ENCODE results near the gene SUFU. TPM values are rescaled to one million over a fixed set of nuclear protein-coding genes. Genes with fewer than 3 reads are reported as not detected.

The SUFU gene
- total RNA-seq, 1 donor from 2014 or later: 14.3 TPM

- Histone ChIP-seq H3K36me3 (peaks cover 33% of the 10 kb centered on the region), H3K27me3 (ENCODE audit: low read depth) (no peaks in the 10 kb centered on the region), H3K9me3 (no peaks in the 10 kb centered on the region), H3K4me3 (no peak overlapping the region), H3K4me1 (peaks cover 73% of the 10 kb centered on the region), H3K27ac (peak overlapping the region; percentile 70)
- TF ChIP-seq CTCF (IDR thresholded peaks at IDR 0.05): no peak
- no peak for ATAC-seq
- intact Hi-C loops (cut with DNase I): no loop called here
- peak; percentile 38 for DNase-seq
Observed at GRCh38 chr10:102619281-102619981, 115.7 kb downstream of the SUFU start.

GRCh38 chr10:102620138-102620590, 116.4 kb downstream of the SUFU start:
- H3K27me3 ChIP-seq (ENCODE audit: low read depth): no peaks in the 10 kb centered on the region
- H3K4me3 ChIP-seq: no peak overlapping the region
- no peaks in the 10 kb centered on the region for H3K9me3 ChIP-seq
- DNase-seq: peak; percentile 41
- H3K36me3 ChIP-seq: peaks cover 32% of the 10 kb centered on the region
- intact Hi-C loops (cut with DNase I): no loop called here
- peak overlapping the region; percentile 70 for H3K27ac ChIP-seq
- TF ChIP-seq CTCF (IDR thresholded peaks at IDR 0.05): no peak
- ATAC-seq: no peak
- H3K4me1 ChIP-seq: peaks cover 73% of the 10 kb centered on the region

GRCh38 chr10:102620591-102621442, 117.0 kb downstream of the SUFU start:
- no peak for TF ChIP-seq CTCF (IDR thresholded peaks at IDR 0.05)
- Histone ChIP-seq H3K36me3 (peaks cover 25% of the 10 kb centered on the region), H3K27me3 (ENCODE audit: low read depth) (no peaks in the 10 kb centered on the region), H3K4me1 (peaks cover 71% of the 10 kb centered on the region), H3K9me3 (no peaks in the 10 kb centered on the region), H3K4me3 (no peak overlapping the region), H3K27ac (peak overlapping the region; percentile 70)
- peak; percentile 9 to 19 for ATAC-seq
- DNase-seq: peak; percentile 39
- intact Hi-C loops (cut with DNase I): no loop called here

GRCh38 chr10:102621443-102622325, 117.9 kb downstream of the SUFU start:
- H3K4me1 ChIP-seq: peaks cover 69% of the 10 kb centered on the region
- no peaks in the 10 kb centered on the region for H3K9me3 ChIP-seq
- H3K27me3 ChIP-seq (ENCODE audit: low read depth): no peaks in the 10 kb centered on the region
- no peak for TF ChIP-seq CTCF (IDR thresholded peaks at IDR 0.05)
- no peak overlapping the region for H3K4me3 ChIP-seq
- ATAC-seq: peak; percentile 14 to 53
- H3K36me3 ChIP-seq: peaks cover 16% of the 10 kb centered on the region
- H3K27ac ChIP-seq: peak overlapping the region; percentile 70
- DNase-seq: peak; percentile 42
- intact Hi-C loops (cut with DNase I): no loop called here

- TF ChIP-seq CTCF (IDR thresholded peaks at IDR 0.05): no peak
- H3K4me1 ChIP-seq: peaks cover 78% of the 10 kb centered on the region
- no peaks in the 10 kb centered on the region for H3K36me3 ChIP-seq
- no peaks in the 10 kb centered on the region for H3K9me3 ChIP-seq
- intact Hi-C loops (cut with DNase I): no loop called here
- ATAC-seq (no peak), DNase-seq (no peak)
- no peak overlapping the region for H3K27ac ChIP-seq
- H3K27me3 ChIP-seq (ENCODE audit: low read depth): no peaks in the 10 kb centered on the region
- no peak overlapping the region for H3K4me3 ChIP-seq
Observed at GRCh38 chr10:102624094-102624493, 120.3 kb downstream of the SUFU start.
